A673 (cell line): ENCODE measurements around the gene DKK2. TPM values are rescaled to one million over a fixed set of nuclear protein-coding genes. Genes with fewer than 3 reads are reported as not detected.
"Not testable (repeated sequence)": the region's sequence is repeated elsewhere in the genome, so short reads cannot be mapped to it uniquely, and the experiment has no call there.

Source experiments
- BruUV-seq: library from RNA; stranded (reverse); fragments of 400-500 nt; replicated peaks from 2 replicates; lab custom pipeline; 2021; lab: Mats Ljungman, UMichigan
- CTCF ChIA-PET: fragments of 300-600 bp; sonication (Branson Sonifier 250); formaldehyde crosslinking; loops from one replicate; lab custom pipeline; 2022; ENCODE audit warnings: antibody characterized with exemption; lab: Charles Lee
- POLR2A ChIA-PET: fragments of 300-600 bp; sonication (Branson Sonifier 250); formaldehyde crosslinking; loops from one replicate; lab custom pipeline; 2022; ENCODE audit warnings: antibody characterized with exemption; ENCODE audit not compliant: low non-redundant PET; lab: Charles Lee
- DNase-seq: peaks from one replicate; pipeline ENCODE4 v3.0.0-alpha.2; 2015; ENCODE audit warnings: low spot score
- H3K27ac ChIP-seq: fragments of 200-600 bp; sonication (generic); 2 replicates; pipeline ENCODE4 v1.5.1; 2016; ENCODE audit warnings: mixed run types, low read depth, mild to moderate bottlenecking, mixed read lengths, antibody characterized with exemption, low read length; ENCODE audit not compliant: poor library complexity, severe bottlenecking
- H3K27me3 ChIP-seq: fragments of 200-600 bp; sonication (generic); replicated peaks from 2 replicates; pipeline ENCODE4 v1.6.1; 2017; ENCODE audit warnings: mixed run types, low read depth, mild to moderate bottlenecking, mixed read lengths, antibody characterized with exemption, low read length; ENCODE audit not compliant: insufficient read depth, poor library complexity
- H3K36me3 ChIP-seq: fragments of 200-600 bp; sonication (generic); 2 replicates; pipeline ENCODE4 v1.6.1; 2016; ENCODE audit warnings: mixed run types, mild to moderate bottlenecking, mixed read lengths, antibody characterized with exemption, low read length; ENCODE audit not compliant: insufficient read depth, poor library complexity, severe bottlenecking
- H3K4me1 ChIP-seq: fragments of 200-600 bp; sonication (generic); 2 replicates; pipeline ENCODE4 v1.6.1; 2017; ENCODE audit warnings: mixed run types, mild to moderate bottlenecking, mixed read lengths, antibody characterized with exemption, low read length; ENCODE audit not compliant: insufficient read depth, poor library complexity, severe bottlenecking
- H3K4me3 ChIP-seq: fragments of 200-600 bp; sonication (generic); 2 replicates; pipeline ENCODE4 v1.5.1; 2016; ENCODE audit warnings: low read depth, mixed run types, mild to moderate bottlenecking, mixed read lengths, low read length; ENCODE audit not compliant: poor library complexity, severe bottlenecking
- H3K9me3 ChIP-seq: fragments of 200-600 bp; sonication (generic); 2 replicates; pipeline ENCODE4 v1.6.1; 2016; ENCODE audit warnings: mixed run types, low read depth, mild to moderate bottlenecking, mixed read lengths, antibody characterized with exemption, low read length; ENCODE audit not compliant: poor library complexity, severe bottlenecking
- CTCF ChIP-seq: fragments of 300-800, 200-600 bp; sonication (generic); conservative IDR thresholded peaks from 2 replicates; pipeline ENCODE4 v1.5.1; 2017; ENCODE audit warnings: low read depth, mild to moderate bottlenecking, antibody characterized with exemption, low read length, moderate library complexity, mixed read lengths
- EZH2 ChIP-seq: fragments of 200-600 bp; sonication (generic); IDR thresholded peaks from 2 replicates; pipeline ENCODE4 v1.6.1; 2017; ENCODE audit warnings: borderline replicate concordance, low read depth, mild to moderate bottlenecking, mixed read lengths, antibody characterized with exemption, low read length; ENCODE audit not compliant: poor library complexity, severe bottlenecking
- intact Hi-C: fragments of 100-400 bp; cut with micrococcal nuclease; formaldehyde crosslinking; loops from one replicate; pipeline ENCODE4 v1.10.0; 2022; ENCODE audit not compliant: unreplicated experiment
- total RNA-seq: library from RNA; stranded (reverse); gene quantifications from 2 replicates; pipeline ENCODE4 v1.2.3, GENCODE V29; 2021

Gene DKK2
- total RNA-seq, 1 experiment from 2014 or later: 99.3 TPM

- POLR2A ChIA-PET: no interaction called here
- intact Hi-C loops: no loop called here
These were observed 106.9 kb downstream of the DKK2 start for GRCh38 chr4:106929248-106929647.

GRCh38 chr4:106914223-106914622 is 121.9 kb downstream of the DKK2 start:
- Histone ChIP-seq H3K9me3 (no peaks in the 10 kb centered on the region), H3K27me3 (no peaks in the 10 kb centered on the region), H3K36me3 (no peaks in the 10 kb centered on the region), H3K4me3 (no peak overlapping the region), H3K27ac (no peak overlapping the region), H3K4me1 (no peaks in the 10 kb centered on the region)
- no peak for TF ChIP-seq EZH2
- no peak for TF ChIP-seq CTCF
- CTCF ChIA-PET: no interaction called here
- intact Hi-C loops: loop anchor here (5.0 kb wide), 1 partner anchor 118 kb away; no protein-coding TSS in a partner anchor
- no TSS peak for BruUV-seq
- DNase-seq: no peak
- POLR2A ChIA-PET: no interaction called here

More at GRCh38 chr4:106929248-106929647, 106.9 kb downstream of the DKK2 start:
- TF ChIP-seq EZH2: no peak
- no peak for TF ChIP-seq CTCF
- H3K9me3 ChIP-seq: no peaks in the 10 kb centered on the region
- CTCF ChIA-PET: no interaction called here
- peaks cover 27% of the 10 kb centered on the region for H3K4me1 ChIP-seq
- H3K4me3 ChIP-seq: no peak overlapping the region
- BruUV-seq: no TSS peak
- no peak for DNase-seq
- peaks cover 13% of the 10 kb centered on the region for H3K36me3 ChIP-seq
- H3K27me3 ChIP-seq: no peaks in the 10 kb centered on the region
- H3K27ac ChIP-seq: no peak overlapping the region

GRCh38 chr4:106909486-106910188 is 126.5 kb downstream of the DKK2 start:
- Histone ChIP-seq H3K4me3 (no peak overlapping the region), H3K9me3 (no peaks in the 10 kb centered on the region), H3K27me3 (no peaks in the 10 kb centered on the region), H3K27ac (no peak overlapping the region), H3K4me1 (no peaks in the 10 kb centered on the region), H3K36me3 (no peaks in the 10 kb centered on the region)
- TF ChIP-seq CTCF: no peak
- TF ChIP-seq EZH2: no peak
- POLR2A ChIA-PET: no interaction called here
- intact Hi-C loops: loop anchor here (5.0 kb wide), 1 partner anchor 123 kb away; no protein-coding TSS in a partner anchor
- DNase-seq: no peak
- no TSS peak for BruUV-seq
- CTCF ChIA-PET: no interaction called here

GRCh38 chr4:106908049-106908448 is 128.1 kb downstream of the DKK2 start:
- H3K27ac ChIP-seq, BruUV-seq, CTCF ChIA-PET, H3K9me3 ChIP-seq, H3K4me3 ChIP-seq, H3K27me3 ChIP-seq, intact Hi-C loops, POLR2A ChIA-PET, H3K36me3 ChIP-seq, H3K4me1 ChIP-seq, DNase-seq: not testable (repeated sequence)
